ENCODE data around the gene GNAL.

Gene GNAL

DNA sequence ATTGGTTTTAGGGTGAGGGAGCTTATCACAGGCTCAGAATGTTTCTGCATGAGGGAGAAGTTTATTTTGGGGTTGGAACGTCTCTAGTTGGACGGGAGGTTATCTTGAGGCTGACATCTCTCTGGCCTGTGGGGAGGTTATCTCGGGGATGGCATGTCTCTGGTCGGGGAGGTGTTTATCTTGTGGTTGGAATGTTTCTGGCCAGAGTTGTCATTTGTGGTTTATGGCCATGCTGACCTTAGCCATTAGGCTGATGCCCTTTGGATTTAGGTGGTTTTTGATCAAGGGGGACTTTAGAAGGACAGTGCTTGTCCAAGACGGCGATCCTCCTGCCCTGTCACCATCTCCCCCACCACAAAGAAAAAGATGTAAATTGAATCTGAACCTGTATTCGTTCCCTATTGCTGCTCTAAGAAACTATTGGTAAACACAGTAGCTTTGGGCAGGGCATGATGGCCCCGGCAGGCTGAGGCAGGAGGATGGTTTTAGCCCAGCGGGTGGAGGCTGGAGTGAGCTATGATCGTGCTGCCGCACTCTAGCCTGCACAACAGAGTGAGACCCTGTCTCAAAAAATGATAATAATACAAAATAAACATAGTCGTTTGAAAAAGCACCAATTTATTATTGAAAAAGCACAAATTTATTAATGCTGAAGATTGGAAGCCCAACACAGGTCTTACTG, 236.9 kb downstream of the GNAL start:
- DNase-seq: peak; percentile 45

- DNase-seq: no peak
These were observed 238.4 kb downstream of the GNAL start for GRCh38 chr18:11927497-11927896.

DNA sequence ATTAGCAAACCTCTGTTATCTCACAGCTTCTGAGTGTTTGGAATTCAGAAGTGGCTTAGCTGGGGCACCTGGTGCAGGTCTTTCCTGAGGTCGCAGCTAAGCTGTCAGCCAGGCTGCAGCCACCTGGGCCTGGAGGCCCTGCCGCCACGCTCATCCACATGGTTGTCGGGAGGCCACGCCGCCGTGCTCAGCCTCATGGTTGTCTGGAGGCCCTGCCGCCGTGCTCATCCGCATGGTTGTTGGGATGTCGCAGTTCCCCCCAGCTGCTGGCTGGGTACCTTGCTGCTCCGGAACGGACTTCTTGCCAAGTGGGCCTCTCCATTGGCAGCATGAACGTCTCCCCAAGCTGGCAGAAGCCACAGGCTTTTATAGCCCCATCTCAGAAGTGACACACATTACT, 243.3 kb downstream of the GNAL start:
- DNase-seq: no peak
